ENCODE data around the gene RPS17. TPM values are rescaled to one million over a fixed set of nuclear protein-coding genes. Genes with fewer than 3 reads are reported as not detected.

RPS17 gene
- total RNA-seq (2013) = 2,911 TPM
- polyA plus RNA-seq (1,000 to 10,000 TPM in 1 of 3 donors, 100 to 1,000 TPM in 2; 604 to 2,881 (median 619) TPM), polyA minus RNA-seq (811 and 1,267 TPM in 2 replicates), total RNA-seq (3.2 to 13.3 (median 5.9) reads per million in 11 experiments)

DNA sequence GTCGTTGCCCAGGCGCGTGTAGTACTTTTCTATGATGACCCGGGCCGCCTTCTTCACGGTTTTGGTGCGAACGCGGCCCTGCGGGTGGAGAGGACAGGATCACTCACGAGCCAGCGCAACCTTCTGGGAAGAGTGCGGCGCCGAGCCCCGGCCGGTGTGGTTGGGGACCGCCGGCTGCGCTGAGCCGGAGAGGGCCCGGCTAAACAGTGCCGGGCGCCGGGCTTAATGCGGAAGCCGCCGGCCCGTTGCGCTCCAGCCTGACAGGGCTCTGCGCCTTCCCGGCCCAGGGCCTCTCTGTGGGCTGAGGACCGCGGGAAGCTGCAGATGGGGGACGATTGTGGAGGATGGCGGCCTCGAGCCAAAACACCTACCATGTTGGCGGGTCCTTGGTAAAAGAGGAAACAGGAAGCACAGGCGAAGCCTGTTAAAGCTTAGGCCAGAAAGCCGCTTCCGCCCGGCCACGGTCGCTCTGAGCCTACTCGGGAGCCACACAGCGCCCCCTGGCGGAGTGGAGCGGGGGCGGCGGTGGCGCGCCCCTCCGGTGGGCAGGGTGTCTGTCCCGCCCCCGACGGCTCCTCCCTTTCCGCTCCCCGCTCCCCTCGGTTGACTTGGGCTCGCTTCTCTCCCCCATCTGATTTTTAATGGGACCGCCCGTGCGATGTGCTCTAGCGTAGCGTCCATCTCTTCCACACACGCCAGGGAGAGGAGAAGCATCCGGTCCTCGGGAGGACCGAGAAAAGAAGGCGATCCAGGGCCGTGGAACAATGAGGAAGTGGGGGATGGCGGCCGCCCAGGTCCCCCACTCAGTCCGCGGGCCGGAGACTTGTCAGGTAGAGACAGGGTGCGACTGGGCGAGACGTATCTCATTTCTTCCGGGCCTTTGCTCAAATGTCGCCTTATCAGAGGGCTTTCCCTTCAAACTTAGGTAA, at the start of gene RPS17:
Gene RPS17, minus strand, starts transcription at position 403 of the 929 bp plus-strand sequence. Its CDS starts 29 bp downstream, at position 374.
- peaks cover 27% of the 10 kb centered on the region for H3K4me1 Mint-ChIP-seq
- peak within 1 kb of the TSS; percentile 97 for H2AFZ ChIP-seq (ENCODE audit: insufficient read depth, low read depth, low read length, poor library complexity, severe bottlenecking)
- H3K4me3 ChIP-seq (replicated peaks in 1 of 3; ENCODE audit: low read depth in 2 of 3, low read length in 3 of 3) = peak within 1 kb of the TSS; percentile 70 to 98 (median 77)
- peaks cover 19 to 26% of the 10 kb centered on the region in 2 donors for H3K4me1 ChIP-seq (ENCODE audit: control insufficient read depth in 1 of 2, insufficient read depth in 2 of 2, low read length in 2 of 2)
- H3K27ac ChIP-seq (ENCODE audit: low read depth in 1 of 2, low read length in 2 of 2) = peak within 1 kb of the TSS; percentile 79 to 95
- peaks cover 26 to 36% of the 10 kb centered on the region in 2 donors for H3K36me3 ChIP-seq (replicated peaks in 1 of 2; ENCODE audit: control insufficient read depth in 1 of 2, insufficient read depth in 2 of 2, low read length in 2 of 2)
- peak within 1 kb of the TSS; percentile 97 for H3K4me3 Mint-ChIP-seq
- intact Hi-C loops (cut with micrococcal nuclease) = loop anchor here in 1 of 2 donors (5.0 kb wide), 2 partner anchors 212 to 472 kb away; partner anchors contain the start of gene C15orf40
- peak within 1 kb of the TSS; percentile 93 for H3K9ac ChIP-seq (ENCODE audit: insufficient read depth, low read length, poor library complexity, severe bottlenecking)
- no peaks in the 10 kb centered on the region for H3K9me3 Mint-ChIP-seq
- peaks cover 33% of the 10 kb centered on the region for H3K79me2 ChIP-seq (ENCODE audit: insufficient read depth, low read length)
- H4K20me1 ChIP-seq (ENCODE audit: insufficient read depth, low read length) = peaks cover 43% of the 10 kb centered on the region
- TF ChIP-seq, protein P1, sequence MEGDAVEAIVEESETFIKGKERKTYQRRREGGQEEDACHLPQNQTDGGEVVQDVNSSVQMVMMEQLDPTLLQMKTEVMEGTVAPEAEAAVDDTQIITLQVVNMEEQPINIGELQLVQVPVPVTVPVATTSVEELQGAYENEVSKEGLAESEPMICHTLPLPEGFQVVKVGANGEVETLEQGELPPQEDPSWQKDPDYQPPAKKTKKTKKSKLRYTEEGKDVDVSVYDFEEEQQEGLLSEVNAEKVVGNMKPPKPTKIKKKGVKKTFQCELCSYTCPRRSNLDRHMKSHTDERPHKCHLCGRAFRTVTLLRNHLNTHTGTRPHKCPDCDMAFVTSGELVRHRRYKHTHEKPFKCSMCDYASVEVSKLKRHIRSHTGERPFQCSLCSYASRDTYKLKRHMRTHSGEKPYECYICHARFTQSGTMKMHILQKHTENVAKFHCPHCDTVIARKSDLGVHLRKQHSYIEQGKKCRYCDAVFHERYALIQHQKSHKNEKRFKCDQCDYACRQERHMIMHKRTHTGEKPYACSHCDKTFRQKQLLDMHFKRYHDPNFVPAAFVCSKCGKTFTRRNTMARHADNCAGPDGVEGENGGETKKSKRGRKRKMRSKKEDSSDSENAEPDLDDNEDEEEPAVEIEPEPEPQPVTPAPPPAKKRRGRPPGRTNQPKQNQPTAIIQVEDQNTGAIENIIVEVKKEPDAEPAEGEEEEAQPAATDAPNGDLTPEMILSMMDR (IDR thresholded peaks at IDR 0.05) = peak; percentile 99
- 0% methylated on average over 73 of the region's 81 CpGs for WGBS (ENCODE audit: insufficient coverage)
- H3K36me3 Mint-ChIP-seq = peaks cover 32 to 38% of the 10 kb centered on the region in 2 donors
- peaks cover 0 to 3% of the 10 kb centered on the region in 2 donors for H3K27me3 ChIP-seq (ENCODE audit: control insufficient read depth in 2 of 2, insufficient read depth in 2 of 2, low read length in 2 of 2)
- H3K9me3 ChIP-seq (replicated peaks in 1 of 2; ENCODE audit: control insufficient read depth in 1 of 2, insufficient read depth in 1 of 2, low read length in 2 of 2) = no peaks in the 10 kb centered on the region
- H3K27me3 Mint-ChIP-seq (ENCODE audit: low read depth in 3 of 3) = peaks cover 0 to 6% (median 2%) of the 10 kb centered on the region in 3 donors
- peak within 1 kb of the TSS; percentile 89 for H3K4me2 ChIP-seq (replicated peaks; ENCODE audit: extremely low read depth, low read length, poor library complexity, severe bottlenecking)
- peak; percentile 94 to 97 (median 95) for DNase-seq
- peak within 1 kb of the TSS; percentile 92 to 96 (median 95) for H3K27ac Mint-ChIP-seq

GRCh38 chr15:82587805-82588204, 47.5 kb upstream of the RPS17 start:
- TF ChIP-seq, protein P1 (IDR thresholded peaks at IDR 0.05) = no peak
- H3K79me2 ChIP-seq (ENCODE audit: insufficient read depth, low read length) = no peaks in the 10 kb centered on the region
- H3K4me2 ChIP-seq (replicated peaks; ENCODE audit: extremely low read depth, low read length, poor library complexity, severe bottlenecking) = no peak overlapping the region
- no peak for DNase-seq
- no peaks in the 10 kb centered on the region for H3K9me3 ChIP-seq (replicated peaks in 1 of 2; ENCODE audit: control insufficient read depth in 1 of 2, insufficient read depth in 1 of 2, low read length in 2 of 2)
- no peaks in the 10 kb centered on the region for H3K9me3 Mint-ChIP-seq
- no peaks in the 10 kb centered on the region for H3K36me3 Mint-ChIP-seq
- no peak overlapping the region for H3K27ac ChIP-seq (ENCODE audit: low read depth in 1 of 2, low read length in 2 of 2)
- peak overlapping the region in 1 of 7 donors; percentile 14 for H3K27ac Mint-ChIP-seq
- no peaks in the 10 kb centered on the region for H3K4me1 ChIP-seq (ENCODE audit: control insufficient read depth in 1 of 2, insufficient read depth in 2 of 2, low read length in 2 of 2)
- H2AFZ ChIP-seq (ENCODE audit: insufficient read depth, low read depth, low read length, poor library complexity, severe bottlenecking) = no peak overlapping the region
- no peaks in the 10 kb centered on the region for H3K4me1 Mint-ChIP-seq
- H3K27me3 ChIP-seq (ENCODE audit: control insufficient read depth in 2 of 2, insufficient read depth in 2 of 2, low read length in 2 of 2) = peaks cover 0 to 2% of the 10 kb centered on the region in 2 donors
- no peak overlapping the region for H3K4me3 Mint-ChIP-seq
- intact Hi-C loops (cut with micrococcal nuclease) = no loop called here
- H4K20me1 ChIP-seq (ENCODE audit: insufficient read depth, low read length) = no peaks in the 10 kb centered on the region
- H3K9ac ChIP-seq (ENCODE audit: insufficient read depth, low read length, poor library complexity, severe bottlenecking) = no peak overlapping the region
- WGBS (ENCODE audit: insufficient coverage) = no CpG with 5 or more reads among the region's 4 CpGs
- H3K36me3 ChIP-seq (replicated peaks in 1 of 2; ENCODE audit: control insufficient read depth in 1 of 2, insufficient read depth in 2 of 2, low read length in 2 of 2) = no peaks in the 10 kb centered on the region
- H3K4me3 ChIP-seq (replicated peaks in 1 of 3; ENCODE audit: low read depth in 2 of 3, low read length in 3 of 3) = no peak overlapping the region
- H3K27me3 Mint-ChIP-seq (ENCODE audit: low read depth in 3 of 3) = peaks cover 8 to 10% (median 9%) of the 10 kb centered on the region in 3 donors
